Adrenal gland (tissue), 5 donors: ENCODE data around the gene SYNGR1.

Experiments used
- CTCF ChIP-seq, 6 experiments: fragments of 450-650 bp in 4 of 6; fragments of 200-600 bp in 2 of 6; sonication (generic) in 1 of 6; IDR thresholded peaks; 1 replicate in 5 of 6; 2 replicates in 1 of 6; pipeline versions ENCODE4 v1.5.1 to v1.8.0; 2016 to 2021; ENCODE audit warnings: antibody characterized with exemption in 6 of 6, mild to moderate bottlenecking in 2 of 6, moderate library complexity in 1 of 6
- POLR2A ChIP-seq, 2 donors: fragments of 450-650 bp; IDR thresholded peaks; one replicate each; pipeline ENCODE4 v1.6.1; 2017; ENCODE audit warnings: antibody characterized with exemption in 2 of 2, mild to moderate bottlenecking in 2 of 2, moderate library complexity in 1 of 2
- donor health status: DM: no; HTN: no; CAD: no.

- TF ChIP-seq CTCF (IDR thresholded peaks at IDR 0.05) (no peak), POLR2A (IDR thresholded peaks at IDR 0.05) (no peak)
Observed at GRCh38 chr22:39371732-39372131, 21.9 kb downstream of the SYNGR1 start.
